A549 treated with CpdA at 1 μM for 4 hours (cell line): ENCODE results near the gene MAPKAP1. TPM values are rescaled to one million over a fixed set of nuclear protein-coding genes. Genes with fewer than 3 reads are reported as not detected.

Experiments
- total RNA-seq: library from RNA; stranded (reverse); fragments of 200-300 nt; extraction: Qiagen RNA extraction; gene quantifications from 5 replicates; pipeline ENCODE4 v1.2.3, GENCODE V29; 2022; ENCODE audit warnings: low read depth

The MAPKAP1 gene
- 49.8 to 87.6 TPM (median 78.6 TPM) in 5 replicates for total RNA-seq

DNA sequence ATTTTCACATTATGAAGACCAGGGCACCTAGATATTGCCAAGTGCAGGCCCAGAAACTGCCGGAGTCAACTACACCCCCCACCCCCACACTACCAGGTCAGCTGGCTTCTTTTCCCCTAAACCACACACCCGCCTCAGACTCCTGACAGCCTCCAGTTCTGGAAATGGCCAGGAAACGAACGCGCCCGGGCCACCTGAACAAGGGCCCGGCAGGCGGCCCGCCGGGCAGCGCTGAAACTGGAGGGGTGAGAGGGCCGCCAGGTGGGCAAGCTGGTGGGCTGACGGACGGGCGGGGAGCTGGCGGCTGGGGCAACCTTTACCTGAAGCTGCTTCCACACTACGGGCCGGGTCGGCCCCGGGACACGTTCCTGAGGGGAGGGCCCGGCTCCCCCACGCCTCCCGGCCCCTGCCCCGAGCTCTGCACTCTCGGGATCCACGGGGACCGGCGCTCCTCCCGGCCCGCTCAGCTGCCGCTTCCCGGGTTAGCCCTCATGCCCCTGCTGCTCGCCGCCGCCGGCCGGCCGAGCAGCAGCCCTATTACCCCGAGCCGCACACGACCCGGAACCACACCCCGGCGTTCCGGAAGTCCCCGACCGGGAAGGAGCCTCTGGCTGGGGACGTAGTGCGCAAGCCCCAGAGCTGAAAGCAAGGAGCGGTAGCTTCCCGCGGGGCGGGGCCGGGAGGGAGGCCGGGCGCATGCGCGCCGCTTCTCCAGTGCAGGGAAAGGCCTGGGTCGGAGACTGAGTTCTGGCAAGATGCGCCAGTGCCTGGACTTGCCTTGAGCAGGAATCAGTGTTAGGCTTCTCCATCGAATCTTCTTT, at the start of gene MAPKAP1:
Gene MAPKAP1, minus strand, starts transcription at position 558 of the 821 bp plus-strand sequence. CDS start 34,634 bp downstream, outside the sequence.

DNA sequence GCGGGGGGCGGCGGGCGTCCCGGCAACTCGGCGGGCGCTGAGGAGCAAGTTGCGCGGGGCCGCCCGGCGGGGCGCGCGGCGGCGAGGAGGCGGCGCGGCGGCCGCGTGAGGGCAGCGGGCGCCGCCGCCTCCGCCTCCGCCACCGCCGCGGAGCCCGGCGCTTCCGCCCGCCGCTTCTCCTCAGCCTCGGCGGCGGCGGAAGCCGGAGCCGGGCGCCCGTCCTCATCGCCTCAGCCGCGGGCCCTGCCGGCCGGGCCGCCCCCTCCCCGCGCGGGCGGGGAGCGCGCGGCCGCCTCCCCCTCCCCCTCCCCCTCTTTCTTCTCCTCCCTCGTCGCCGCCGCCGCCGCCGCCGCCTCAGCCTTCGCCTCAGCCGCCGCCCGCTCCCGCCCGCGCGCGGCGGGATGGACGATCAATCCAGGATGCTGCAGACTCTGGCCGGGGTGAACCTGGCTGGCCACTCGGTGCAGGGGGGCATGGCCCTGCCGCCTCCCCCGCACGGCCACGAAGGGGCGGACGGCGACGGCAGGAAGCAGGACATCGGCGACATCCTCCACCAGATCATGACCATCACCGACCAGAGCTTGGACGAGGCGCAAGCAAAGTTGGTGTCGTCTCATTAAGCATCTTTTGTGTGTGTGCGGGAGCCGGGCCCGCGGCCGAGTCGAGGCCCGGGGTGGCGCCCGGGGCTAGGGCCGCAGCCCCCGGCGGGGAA, 40.2 kb upstream of the MAPKAP1 start, which contains the start of gene PBX3:
Gene PBX3, plus strand, starts transcription at position 321 of the 712 bp plus-strand sequence.

Other genes with a start within 250 kb of the MAPKAP1 start
- 10.8 to 13.8 TPM (median 12.9 TPM) in 5 replicates for gene PBX3, start 40.2 kb upstream of the MAPKAP1 start, total RNA-seq